CD14-positive monocyte (primary cell): Measurements from ENCODE around the gene CLDN1. TPM values are rescaled to one million over a fixed set of nuclear protein-coding genes. Genes with fewer than 3 reads are reported as not detected.

Experiments
- DNase-seq, 3 donors: peaks; one replicate each; pipeline ENCODE4 v3.0.0-alpha.2; 2011 to 2022
- H2AFZ ChIP-seq: 2 replicates; pipeline ENCODE4 v1.6.0; 2012; ENCODE audit warnings: mild to moderate bottlenecking, low read depth, low read length, inconsistent platforms; ENCODE audit not compliant: insufficient read depth, poor library complexity, severe bottlenecking
- H3K27ac ChIP-seq, 2 donors: 1 replicate in 1 of 2; 2 replicates in 1 of 2; pipeline ENCODE4 v1.5.1; 2012 to 2013; ENCODE audit warnings: low read length in 2 of 2, control low read depth in 1 of 2, inconsistent platforms in 1 of 2, low read depth in 1 of 2, mild to moderate bottlenecking in 1 of 2
- H3K27me3 ChIP-seq, 2 donors: one replicate each; pipeline versions ENCODE4 v1.6.0 to v1.6.1; 2011 to 2013; ENCODE audit warnings: low read length in 2 of 2; ENCODE audit not compliant: control insufficient read depth in 2 of 2, insufficient read depth in 2 of 2
- H3K36me3 ChIP-seq, 2 donors: replicated peaks in 1 of 2; 1 replicate in 1 of 2; 2 replicates in 1 of 2; pipeline versions ENCODE4 v1.5.1 to v1.6.1; 2012 to 2013; ENCODE audit warnings: low read length in 2 of 2, control low read depth in 1 of 2, inconsistent platforms in 1 of 2, mild to moderate bottlenecking in 1 of 2; ENCODE audit not compliant: insufficient read depth in 2 of 2, control insufficient read depth in 1 of 2
- H3K4me1 ChIP-seq, 2 donors: 1 replicate in 1 of 2; 2 replicates in 1 of 2; pipeline versions ENCODE4 v1.5.1 to v1.6.1; 2012 to 2013; ENCODE audit warnings: low read length in 2 of 2, control low read depth in 1 of 2, inconsistent platforms in 1 of 2, mild to moderate bottlenecking in 1 of 2, moderate library complexity in 1 of 2; ENCODE audit not compliant: insufficient read depth in 2 of 2, control insufficient read depth in 1 of 2
- H3K4me2 ChIP-seq: replicated peaks from 2 replicates; pipeline ENCODE3; 2012; ENCODE audit warnings: low read length, moderate library complexity, mild to moderate bottlenecking; ENCODE audit not compliant: poor library complexity, severe bottlenecking; ENCODE audit errors: extremely low read depth
- H3K4me3 ChIP-seq, 3 experiments: fragments of 200-600 bp in 1 of 3; sonication (generic) in 1 of 3; replicated peaks in 1 of 3; 1 replicate in 2 of 3; 2 replicates in 1 of 3; pipeline ENCODE4 v1.5.1; 2011 to 2013; ENCODE audit warnings: low read length in 3 of 3, mild to moderate bottlenecking in 3 of 3, control low read depth in 2 of 3, low read depth in 2 of 3, inconsistent platforms in 1 of 3, moderate library complexity in 1 of 3
- H3K79me2 ChIP-seq: 2 replicates; pipeline ENCODE4 v1.6.0; 2012; ENCODE audit warnings: mild to moderate bottlenecking, control low read depth, inconsistent platforms, low read length, moderate library complexity; ENCODE audit not compliant: insufficient read depth
- H3K9ac ChIP-seq: 2 replicates; pipeline ENCODE4 v1.6.0; 2017; ENCODE audit warnings: low read length, mild to moderate bottlenecking; ENCODE audit not compliant: insufficient read depth, poor library complexity, severe bottlenecking
- H3K9me3 ChIP-seq, 2 donors: replicated peaks in 1 of 2; 1 replicate in 1 of 2; 2 replicates in 1 of 2; pipeline versions ENCODE4 v1.5.1 to v1.6.1; 2012 to 2013; ENCODE audit warnings: low read length in 2 of 2, control low read depth in 1 of 2; ENCODE audit not compliant: control insufficient read depth in 1 of 2, insufficient read depth in 1 of 2
- H4K20me1 ChIP-seq: 2 replicates; pipeline ENCODE4 v1.6.0; 2012; ENCODE audit warnings: mild to moderate bottlenecking, low read length, control low read depth, moderate library complexity; ENCODE audit not compliant: insufficient read depth
- H3K27ac Mint-ChIP-seq, 7 donors: one replicate each; pipeline ENCODE4 v1.8.0; 2020; ENCODE audit warnings: mild to moderate bottlenecking in 7 of 7, mixed read lengths in 7 of 7, moderate library complexity in 6 of 7, inconsistent platforms in 2 of 7
- H3K27me3 Mint-ChIP-seq, 3 donors: one replicate each; pipeline ENCODE4 v1.8.0; 2021 to 2022; ENCODE audit warnings: low read depth in 3 of 3, mild to moderate bottlenecking in 3 of 3, mixed read lengths in 3 of 3, moderate library complexity in 3 of 3, inconsistent platforms in 1 of 3
- H3K36me3 Mint-ChIP-seq, 2 donors: one replicate each; pipeline ENCODE4 v1.8.0; 2020; ENCODE audit warnings: mixed read lengths in 2 of 2, inconsistent platforms in 1 of 2, mild to moderate bottlenecking in 1 of 2
- H3K4me1 Mint-ChIP-seq: one replicate; pipeline ENCODE4 v1.8.0; 2020; ENCODE audit warnings: mild to moderate bottlenecking, mixed read lengths
- H3K4me3 Mint-ChIP-seq, 2 donors: one replicate each; pipeline ENCODE4 v1.8.0; 2020; ENCODE audit warnings: mild to moderate bottlenecking in 2 of 2, mixed read lengths in 2 of 2, moderate library complexity in 1 of 2
- H3K9me3 Mint-ChIP-seq, 7 donors: one replicate each; pipeline ENCODE4 v1.8.0; 2020 to 2022; ENCODE audit warnings: mixed read lengths in 7 of 7, mild to moderate bottlenecking in 6 of 7, moderate library complexity in 6 of 7, inconsistent platforms in 2 of 7
- CTCF ChIP-seq: fragments of 200-600 bp; IDR thresholded peaks from one replicate; pipeline ENCODE4 v1.8.0; 2022; ENCODE audit warnings: antibody characterized with exemption, mild to moderate bottlenecking
- WGBS: methylation state at CpG from one replicate; pipeline ENCODE4 v1.1.5; 2013; ENCODE audit warnings: missing lambda C conversion rate; ENCODE audit not compliant: insufficient coverage; 5-methylcytosine and 5-hydroxymethylcytosine counted together
- intact Hi-C, 2 donors: fragments of 100-400 bp; cut with micrococcal nuclease; formaldehyde crosslinking; loops; one replicate each; pipeline versions ENCODE4 v1.15.0 to v1.15.1; 2023
- polyA plus RNA-seq, 3 donors: library from polyadenylated mRNA; depleted of rRNA in 1 of 3; unstranded in 2 of 3; stranded (reverse) in 1 of 3; fragments of 300-500 nt in 2 of 3; fragments of >200 nt in 1 of 3; fragmentation: Illumina TruSeq in 2 of 3; gene quantifications; 1 replicate in 2 of 3; 2 replicates in 1 of 3; pipeline ENCODE4 v1.2.3, GENCODE V29; 2012 to 2021

Gene CLDN1
- polyA plus RNA-seq, 3 donors, result not detected

GRCh38 chr3:190306026-190306425 lies 16.2 kb downstream of the CLDN1 start:
- Mint-ChIP-seq H3K4me3 (no peak overlapping the region), H3K27ac (no peak overlapping the region), H3K27me3 (peaks cover 1 to 4% (median 1%) of the 10 kb centered on the region in 3 donors), H3K4me1 (peaks cover 7% of the 10 kb centered on the region), H3K9me3 (peaks cover 0 to 2% (median 0%) of the 10 kb centered on the region in 7 donors), H3K36me3 (no peaks in the 10 kb centered on the region)
- intact Hi-C loops, result no loop called here
- Histone ChIP-seq H2AFZ (no peak overlapping the region), H4K20me1 (no peaks in the 10 kb centered on the region), H3K27ac (no peak overlapping the region), H3K4me2 (no peak overlapping the region), H3K79me2 (no peaks in the 10 kb centered on the region), H3K4me3 (no peak overlapping the region), H3K9me3 (no peaks in the 10 kb centered on the region), H3K9ac (no peak overlapping the region), H3K4me1 (no peaks in the 10 kb centered on the region), H3K27me3 (peaks cover 0 to 4% of the 10 kb centered on the region in 2 donors), H3K36me3 (no peaks in the 10 kb centered on the region)
- DNase-seq, result no peak
- TF ChIP-seq CTCF, result no peak
- 61% methylated on average over 2 of the region's 3 CpGs for WGBS

DNA sequence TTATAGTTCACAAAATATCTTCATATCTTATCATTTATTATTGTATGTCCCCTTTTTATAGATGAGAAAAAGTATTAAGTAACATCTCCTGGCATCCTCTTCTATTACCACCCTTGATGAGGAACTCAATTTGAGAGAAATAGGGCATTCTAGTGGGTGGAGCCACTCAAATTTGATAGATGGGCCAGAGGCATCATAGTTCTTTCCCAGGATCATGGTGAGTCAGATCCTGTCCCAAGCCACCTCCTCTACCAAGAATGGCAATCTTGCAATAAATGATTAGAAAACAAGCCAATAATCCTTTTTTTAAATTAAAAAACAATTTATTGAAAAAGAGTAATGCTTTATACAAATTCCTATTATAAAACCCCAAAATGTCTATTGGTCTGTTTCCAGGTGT lies 16.8 kb downstream of the CLDN1 start:
- Histone ChIP-seq H3K36me3 (no peaks in the 10 kb centered on the region), H3K27me3 (peaks cover 0 to 4% of the 10 kb centered on the region in 2 donors), H4K20me1 (no peaks in the 10 kb centered on the region), H2AFZ (no peak overlapping the region), H3K79me2 (no peaks in the 10 kb centered on the region), H3K4me3 (no peak overlapping the region), H3K4me2 (no peak overlapping the region), H3K27ac (no peak overlapping the region), H3K9me3 (no peaks in the 10 kb centered on the region), H3K9ac (no peak overlapping the region), H3K4me1 (no peaks in the 10 kb centered on the region)
- TF ChIP-seq CTCF, result no peak
- no peak overlapping the region for H3K27ac Mint-ChIP-seq
- intact Hi-C loops, result no loop called here
- no peak overlapping the region for H3K4me3 Mint-ChIP-seq
- peaks cover 7% of the 10 kb centered on the region for H3K4me1 Mint-ChIP-seq
- peaks cover 0 to 2% (median 0%) of the 10 kb centered on the region in 7 donors for H3K9me3 Mint-ChIP-seq
- H3K36me3 Mint-ChIP-seq, result no peaks in the 10 kb centered on the region
- no peak for DNase-seq
- H3K27me3 Mint-ChIP-seq, result peaks cover 1 to 4% (median 3%) of the 10 kb centered on the region in 3 donors
